ENCODE results near the gene G6PC3.
"Not testable (repeated sequence)": the region's sequence is repeated elsewhere in the genome, so short reads cannot be mapped to it uniquely, and the experiment has no call there.

G6PC3 gene

GRCh38 chr17:44113868-44114840 is 43.6 kb downstream of the G6PC3 start:
- peak; percentile 73 for DNase-seq (ENCODE audit: low spot score)
- no peak for TF ChIP-seq CTCF (IDR thresholded peaks at IDR 0.05)
- Histone ChIP-seq H3K27ac (peak overlapping the region; percentile 88 to 97), H3K4me3 (no peak overlapping the region)

GRCh38 chr17:44115585-44116415 is 45.3 kb downstream of the G6PC3 start:
- H3K4me3 ChIP-seq, result no peak overlapping the region
- DNase-seq (ENCODE audit: low spot score), result peak; percentile 71
- H3K27ac ChIP-seq, result peak overlapping the region in 1 of 2 donors; percentile 33
- TF ChIP-seq CTCF (IDR thresholded peaks at IDR 0.05), result peak; percentile 50

GRCh38 chr17:44117351-44117750 is 46.8 kb downstream of the G6PC3 start:
- no peak for TF ChIP-seq CTCF (IDR thresholded peaks at IDR 0.05)
- Histone ChIP-seq H3K27ac (no peak overlapping the region), H3K4me3 (no peak overlapping the region)
- DNase-seq (ENCODE audit: low spot score), result peak; percentile 71

GRCh38 chr17:44118427-44119050 is 48.0 kb downstream of the G6PC3 start:
- H3K4me3 ChIP-seq, result no peak overlapping the region
- H3K27ac ChIP-seq, result no peak overlapping the region
- DNase-seq (ENCODE audit: low spot score), result no peak
- TF ChIP-seq CTCF (IDR thresholded peaks at IDR 0.05), result no peak

- DNase-seq (ENCODE audit: low spot score), result no peak
- Histone ChIP-seq H3K4me3 (no peak overlapping the region), H3K27ac (no peak overlapping the region)
- no peak for TF ChIP-seq CTCF (IDR thresholded peaks at IDR 0.05)
Observed at GRCh38 chr17:44119062-44119461, 48.5 kb downstream of the G6PC3 start.

GRCh38 chr17:44119798-44120197 is 49.3 kb downstream of the G6PC3 start:
- Histone ChIP-seq H3K27ac (peak overlapping the region in 1 of 2 donors; percentile 91), H3K4me3 (peak overlapping the region; percentile 18)
- peak; percentile 65 for DNase-seq (ENCODE audit: low spot score)
- no peak for TF ChIP-seq CTCF (IDR thresholded peaks at IDR 0.05)

- not testable (repeated sequence) for DNase-seq (ENCODE audit: low spot score)
- Histone ChIP-seq H3K4me3 (peak overlapping the region; percentile 18), H3K27ac (peak overlapping the region; percentile 91 to 99)
Observed at GRCh38 chr17:44120281-44120680, 49.7 kb downstream of the G6PC3 start.
